DOHH2 (cell line): ENCODE measurements around the gene GALNT17.

Source experiments
- EZH2phosphoT487 ChIP-seq: fragments of 200-600 bp; sonication (generic); IDR thresholded peaks from 2 replicates; pipeline ENCODE4 v1.6.1; 2017; ENCODE audit warnings: borderline replicate concordance, mild to moderate bottlenecking, antibody characterized with exemption, low read length, moderate library complexity, mixed read lengths
- TF ChIP-seq, protein P1 (sequence below): fragments of 200-600 bp; sonication (generic); IDR thresholded peaks from one replicate; pipeline ENCODE4 v1.5.1; 2014; ENCODE audit warnings: antibody characterized with exemption, mild to moderate bottlenecking, low read depth, low read length; ENCODE audit not compliant: poor library complexity, severe bottlenecking

DNA sequence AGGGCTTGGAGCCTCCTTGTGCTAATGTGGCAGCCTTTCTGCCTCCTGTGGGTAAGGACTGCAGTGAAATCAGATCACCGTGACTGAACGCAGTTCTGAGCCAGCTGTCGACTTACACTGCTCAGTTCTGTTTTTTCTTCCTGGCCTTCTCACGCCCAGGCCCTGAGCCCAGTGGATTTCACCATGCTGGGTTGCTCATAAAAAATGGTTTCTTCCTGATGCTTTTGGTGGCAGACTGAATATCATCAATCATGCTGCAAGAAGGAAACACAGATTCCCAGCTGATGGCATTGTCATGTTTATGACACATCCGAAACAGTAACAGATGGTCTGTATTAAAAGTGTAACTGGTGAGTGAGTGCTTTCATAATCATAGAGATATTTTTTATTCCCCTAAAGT is 389.6 kb downstream of the GALNT17 start:
- TF ChIP-seq, protein P1, sequence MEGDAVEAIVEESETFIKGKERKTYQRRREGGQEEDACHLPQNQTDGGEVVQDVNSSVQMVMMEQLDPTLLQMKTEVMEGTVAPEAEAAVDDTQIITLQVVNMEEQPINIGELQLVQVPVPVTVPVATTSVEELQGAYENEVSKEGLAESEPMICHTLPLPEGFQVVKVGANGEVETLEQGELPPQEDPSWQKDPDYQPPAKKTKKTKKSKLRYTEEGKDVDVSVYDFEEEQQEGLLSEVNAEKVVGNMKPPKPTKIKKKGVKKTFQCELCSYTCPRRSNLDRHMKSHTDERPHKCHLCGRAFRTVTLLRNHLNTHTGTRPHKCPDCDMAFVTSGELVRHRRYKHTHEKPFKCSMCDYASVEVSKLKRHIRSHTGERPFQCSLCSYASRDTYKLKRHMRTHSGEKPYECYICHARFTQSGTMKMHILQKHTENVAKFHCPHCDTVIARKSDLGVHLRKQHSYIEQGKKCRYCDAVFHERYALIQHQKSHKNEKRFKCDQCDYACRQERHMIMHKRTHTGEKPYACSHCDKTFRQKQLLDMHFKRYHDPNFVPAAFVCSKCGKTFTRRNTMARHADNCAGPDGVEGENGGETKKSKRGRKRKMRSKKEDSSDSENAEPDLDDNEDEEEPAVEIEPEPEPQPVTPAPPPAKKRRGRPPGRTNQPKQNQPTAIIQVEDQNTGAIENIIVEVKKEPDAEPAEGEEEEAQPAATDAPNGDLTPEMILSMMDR: no peak
- TF ChIP-seq EZH2phosphoT487: no peak
